H1 (cell line): ENCODE measurements around the gene NIPAL3. TPM values are rescaled to one million over a fixed set of nuclear protein-coding genes. Genes with fewer than 3 reads are reported as not detected.

ENCODE experiments used
- CTCF ChIA-PET: fragments of 300-600 bp; sonication (Branson Sonifier 250); formaldehyde crosslinking; loops from one replicate; lab custom pipeline; 2021; ENCODE audit not compliant: partially characterized antibody; lab: Charles Lee
- POLR2A ChIA-PET: fragments of 300-600 bp; sonication (Branson Sonifier 250); formaldehyde crosslinking; loops from one replicate; lab custom pipeline; 2021; ENCODE audit warnings: inconsistent platforms; ENCODE audit not compliant: partially characterized antibody; lab: Charles Lee
- DNase-seq, 2 experiments: peaks; one replicate each; pipeline versions ENCODE4 v3.0.0 to v3.0.0-alpha.2; 2010 to 2022; ENCODE audit warnings: low spot score in 2 of 2, low read depth in 1 of 2, mixed read lengths in 1 of 2
- FAIRE-seq: peaks from 2 replicates; lab custom pipeline; 2011; peaks lifted over from hg19 to GRCh38; lab: Jason Lieb, UNC
- H2AFZ ChIP-seq: 2 replicates; pipeline ENCODE4 v1.8.1; 2012; ENCODE audit warnings: low read length, inconsistent platforms
- H2AK5ac ChIP-seq: 2 replicates; pipeline ENCODE4 v1.6.1; 2013; ENCODE audit warnings: low read depth, low read length
- H2BK120ac ChIP-seq: replicated peaks from 2 replicates; pipeline ENCODE3; 2013; ENCODE audit warnings: low read depth, low read length, inconsistent platforms
- H2BK12ac ChIP-seq: 2 replicates; pipeline ENCODE4 v1.6.1; 2013; ENCODE audit warnings: low read depth, low read length
- H2BK15ac ChIP-seq: 2 replicates; pipeline ENCODE4 v1.6.1; 2013; ENCODE audit warnings: low read length
- H2BK20ac ChIP-seq: 2 replicates; pipeline ENCODE4 v1.6.1; 2013; ENCODE audit warnings: low read length
- H2BK5ac ChIP-seq: 2 replicates; pipeline ENCODE4 v1.6.1; 2013; ENCODE audit warnings: low read depth, low read length
- H3K14ac ChIP-seq: 2 replicates; pipeline ENCODE4 v1.6.1; 2013; ENCODE audit warnings: inconsistent platforms; ENCODE audit not compliant: insufficient read length
- H3K18ac ChIP-seq: 2 replicates; pipeline ENCODE4 v1.6.1; 2013; ENCODE audit warnings: low read length; ENCODE audit errors: extremely low read depth
- H3K23ac ChIP-seq: 2 replicates; pipeline ENCODE4 v1.6.1; 2013; ENCODE audit warnings: inconsistent platforms; ENCODE audit not compliant: insufficient read length
- H3K23me2 ChIP-seq: 2 replicates; pipeline ENCODE4 v1.6.1; 2013; ENCODE audit warnings: low read depth, low read length
- H3K27ac ChIP-seq: 2 replicates; pipeline ENCODE4 v1.6.1; 2011; ENCODE audit warnings: low read depth, low read length, inconsistent platforms
- H3K27me3 ChIP-seq, 4 experiments: replicated peaks in 1 of 4; 1 replicate in 1 of 4; 2 replicates in 3 of 4; pipeline versions ENCODE4 v1.6.1 to v1.8.1; 2011 to 2013; ENCODE audit warnings: low read length in 3 of 4, mild to moderate bottlenecking in 3 of 4, inconsistent platforms in 2 of 4, mixed read lengths in 2 of 4, moderate library complexity in 1 of 4; ENCODE audit not compliant: control insufficient read depth in 3 of 4, insufficient read depth in 3 of 4; ENCODE audit errors: extremely low read depth in 1 of 4
- H3K36me3 ChIP-seq, 4 experiments: 2 replicates each; pipeline versions ENCODE4 v1.6.1 to v1.8.1; 2011 to 2013; ENCODE audit warnings: mild to moderate bottlenecking in 4 of 4, low read length in 3 of 4, moderate library complexity in 2 of 4, control low read depth in 1 of 4, inconsistent platforms in 1 of 4; ENCODE audit not compliant: insufficient read depth in 4 of 4, control insufficient read depth in 2 of 4
- H3K4ac ChIP-seq: replicated peaks from 2 replicates; pipeline ENCODE3; 2013; ENCODE audit warnings: low read length, low read depth, mixed read lengths, inconsistent platforms; ENCODE audit not compliant: insufficient read length
- H3K4me1 ChIP-seq, 4 experiments: replicated peaks in 1 of 4; 1 replicate in 1 of 4; 2 replicates in 3 of 4; pipeline versions ENCODE4 v1.6.1 to v1.8.1; 2011 to 2013; ENCODE audit warnings: low read length in 3 of 4, inconsistent platforms in 2 of 4, mixed read lengths in 1 of 4; ENCODE audit not compliant: insufficient read depth in 4 of 4, control insufficient read depth in 3 of 4
- H3K4me2 ChIP-seq, 2 experiments: 2 replicates each; pipeline versions ENCODE4 v1.6.1 to v1.8.1; 2011 to 2013; ENCODE audit warnings: low read depth in 2 of 2, low read length in 2 of 2, control low read depth in 1 of 2, inconsistent platforms in 1 of 2, mild to moderate bottlenecking in 1 of 2; ENCODE audit not compliant: insufficient read depth in 1 of 2
- H3K4me3 ChIP-seq, 4 experiments: fragments of 200-600, 300-600 bp in 1 of 4; sonication (generic), shearing (Covaris generic), sonication (Bioruptor Twin) in 1 of 4; 2 replicates each; pipeline versions ENCODE4 v1.5.1 to v1.8.1; 2011 to 2016; ENCODE audit warnings: low read length in 4 of 4, low read depth in 3 of 4, control low read depth in 2 of 4, inconsistent platforms in 2 of 4, mild to moderate bottlenecking in 2 of 4, mixed read lengths in 1 of 4, moderate library complexity in 1 of 4; ENCODE audit not compliant: insufficient read depth in 2 of 4; ENCODE audit errors: extremely low read depth in 1 of 4
- H3K56ac ChIP-seq: replicated peaks from 2 replicates; pipeline ENCODE3; 2013; ENCODE audit warnings: low read depth, mild to moderate bottlenecking, mixed read lengths, low read length, inconsistent platforms; ENCODE audit not compliant: insufficient read length
- H3K79me1 ChIP-seq: 2 replicates; pipeline ENCODE4 v1.6.1; 2013; ENCODE audit warnings: low read depth, low read length, control low read depth
- H3K79me2 ChIP-seq, 2 experiments: 2 replicates each; pipeline versions ENCODE4 v1.6.1 to v1.8.1; 2012 to 2013; ENCODE audit warnings: low read length in 2 of 2, mild to moderate bottlenecking in 2 of 2, inconsistent platforms in 1 of 2; ENCODE audit not compliant: insufficient read depth in 2 of 2, control insufficient read depth in 1 of 2
- H3K9ac ChIP-seq, 4 experiments: replicated peaks in 1 of 4; 1 replicate in 1 of 4; 2 replicates in 3 of 4; pipeline versions ENCODE4 v1.6.1 to v1.8.1; 2011 to 2013; ENCODE audit warnings: low read depth in 3 of 4, low read length in 3 of 4, control low read depth in 2 of 4, mild to moderate bottlenecking in 2 of 4, moderate library complexity in 2 of 4, inconsistent platforms in 1 of 4; ENCODE audit errors: extremely low read depth in 1 of 4
- H3K9me3 ChIP-seq, 2 experiments: 2 replicates each; pipeline versions ENCODE4 v1.6.1 to v1.8.1; 2012 to 2013; ENCODE audit warnings: mild to moderate bottlenecking in 2 of 2, moderate library complexity in 2 of 2, control low read depth in 1 of 2, inconsistent platforms in 1 of 2, low read depth in 1 of 2, low read length in 1 of 2, mixed read lengths in 1 of 2; ENCODE audit not compliant: insufficient read depth in 2 of 2
- H4K20me1 ChIP-seq, 2 experiments: replicated peaks in 1 of 2; 2 replicates each; pipeline versions ENCODE3 to v1.8.1; 2011 to 2013; ENCODE audit warnings: inconsistent platforms in 2 of 2, low read length in 2 of 2, mild to moderate bottlenecking in 1 of 2; ENCODE audit not compliant: insufficient read depth in 2 of 2, control insufficient read depth in 1 of 2
- H4K5ac ChIP-seq: 2 replicates; pipeline ENCODE4 v1.6.1; 2013; ENCODE audit warnings: low read length, low read depth, mixed read lengths, inconsistent platforms; ENCODE audit not compliant: insufficient read length
- H4K8ac ChIP-seq: 2 replicates; pipeline ENCODE4 v1.8.0; 2013; ENCODE audit warnings: mild to moderate bottlenecking, moderate library complexity, low read length, inconsistent platforms; ENCODE audit not compliant: insufficient read depth; ENCODE audit errors: extremely low read depth
- H4K91ac ChIP-seq: replicated peaks from 2 replicates; pipeline ENCODE3; 2013; ENCODE audit warnings: low read length, mixed read lengths, inconsistent platforms; ENCODE audit not compliant: insufficient read length
- CBX8 ChIP-seq: fragments of 300-800, 300-1000 bp; sonication (generic); IDR thresholded peaks from 2 replicates; pipeline ENCODE4 v1.7.1; 2016; ENCODE audit warnings: low read depth, low read length, borderline replicate concordance
- CHD2 ChIP-seq: IDR thresholded peaks from 2 replicates; pipeline ENCODE4 v1.6.1; 2012; ENCODE audit warnings: low read length, improper control_type of control experiment
- RNF2 ChIP-seq: fragments of 200-900, 300-1000 bp; sonication (generic); IDR thresholded peaks from 2 replicates; pipeline ENCODE4 v1.7.1; 2016; ENCODE audit warnings: borderline replicate concordance, low read depth, mild to moderate bottlenecking, antibody characterized with exemption, low read length; ENCODE audit not compliant: poor library complexity, severe bottlenecking; ENCODE audit errors: missing control alignments
- SIRT6 ChIP-seq: IDR thresholded peaks from one replicate; pipeline ENCODE4 v1.7.1; 2012; ENCODE audit warnings: low read length, inconsistent platforms
- TAF7 ChIP-seq: optimal IDR thresholded peaks from 2 replicates; pipeline ENCODE3; 2011; ENCODE audit warnings: low read depth, mild to moderate bottlenecking, inconsistent platforms, low read length, moderate library complexity, borderline replicate concordance
- WGBS, 2 experiments: shearing (Covaris generic) in 1 of 2; methylation state at CpG; one replicate each; pipeline versions ENCODE4 v1.1.6 to v1.1.7; 2013 to 2015; ENCODE audit warnings: low lambda C conversion rate in 2 of 2, mixed read lengths in 2 of 2, inconsistent platforms in 1 of 2, low coverage in 1 of 2, missing lambda C conversion rate in 1 of 2; ENCODE audit not compliant: insufficient replicate concordance in 2 of 2, insufficient coverage in 1 of 2, insufficient read length in 1 of 2; ENCODE audit errors: extremely low coverage in 1 of 2, missing lambda C conversion rate in 1 of 2; 5-methylcytosine and 5-hydroxymethylcytosine counted together
- polyA plus RNA-seq, 7 experiments: library from polyadenylated mRNA; depleted of rRNA in 3 of 7; stranded (reverse) in 5 of 7; unstranded in 2 of 7; fragments of >200 nt in 5 of 7; fragments of 200-250 nt in 2 of 7; gene quantifications; 1 replicate in 5 of 7; 2 replicates in 1 of 7; 4 replicates in 1 of 7; pipeline versions ENCODE4 v1.2.1 to v1.2.3, GENCODE V29; 2011 to 2013; ENCODE audit warnings: missing spikeins in 2 of 7, mixed read lengths in 2 of 7
- total RNA-seq: library from RNA; stranded (reverse); fragmentation: NEBNext Ultra II Directional; extraction: Animal tissue kit (Norgen Biotek cat#: 25700); gene quantifications from 2 replicates; pipeline ENCODE4 v1.2.1, GENCODE V29; 2021

Gene NIPAL3
- total and polyA plus RNA-seq, 2 of the 8 experiments (the other 6 are each of a cell fraction or from before 2014, with no cell fraction given), result 8.8 to 11.0 TPM

GRCh38 chr1:24476571-24476970 is 61.0 kb downstream of the NIPAL3 start:
- Histone ChIP-seq H3K4me1 (peaks cover 0 to 3% (median 0%) of the 10 kb centered on the region in 4 experiments; a peak in 1 of 7 replicates), H3K9me3 (no peaks in the 10 kb centered on the region), H4K8ac (no peak overlapping the region), H2BK20ac (no peak overlapping the region), H3K56ac (no peak overlapping the region), H4K20me1 (no peaks in the 10 kb centered on the region), H2BK120ac (no peak overlapping the region), H3K27me3 (no peaks in the 10 kb centered on the region), H2BK5ac (no peak overlapping the region), H3K14ac (no peak overlapping the region), H3K18ac (no peak overlapping the region), H3K23me2 (no peaks in the 10 kb centered on the region), H3K4ac (no peak overlapping the region), H3K23ac (no peak overlapping the region), H3K79me1 (no peaks in the 10 kb centered on the region), H3K4me2 (no peak overlapping the region), H2AK5ac (no peak overlapping the region), H3K4me3 (no peak overlapping the region), H3K9ac (no peak overlapping the region), H2AFZ (no peak overlapping the region), H3K27ac (no peak overlapping the region), H2BK12ac (no peak overlapping the region), H2BK15ac (no peak overlapping the region), H3K79me2 (no peaks in the 10 kb centered on the region), H3K36me3 (no peaks in the 10 kb centered on the region), H4K91ac (no peak overlapping the region), H4K5ac (no peak overlapping the region)
- no peak for DNase-seq
- no peak for FAIRE-seq
- 83% methylated on average over 2 of the region's 2 CpGs; no CpG with 5 or more reads in 1 of the 2 experiments for WGBS, 2 experiments
- CTCF ChIA-PET, result interaction anchor here (0.6 to 2.0 kb wide), 5 partner anchors 10 to 275 kb away, joined by 3 to 4 read pairs (median 4); no protein-coding TSS in a partner anchor
- POLR2A ChIA-PET, result no interaction called here
- TF ChIP-seq CBX8, result no peak
- TF ChIP-seq SIRT6, result no peak
- no peak for TF ChIP-seq CHD2
- TF ChIP-seq RNF2, result no peak
- no peak for TF ChIP-seq TAF7
